Astrocyte (in vitro differentiated cells and primary cell): ENCODE measurements around the gene RASGEF1C. TPM values are rescaled to one million over a fixed set of nuclear protein-coding genes. Genes with fewer than 3 reads are reported as not detected.

Source experiments
- total RNA-seq: library from RNA; stranded (reverse); gene quantifications from 2 replicates; pipeline ENCODE4 v1.2.1, GENCODE V29; 2021

The RASGEF1C gene
- total RNA-seq, 1 donor from 2014 or later = 0.41 TPM

Other genes with a start within 250 kb of the RASGEF1C start
- gene RNF130, start 137.5 kb downstream of the RASGEF1C start, total RNA-seq = 28.7 and 29.8 TPM in 2 replicates
- gene MAPK9, start 82.9 kb upstream of the RASGEF1C start, total RNA-seq = 31.6 and 34.0 TPM in 2 replicates
- gene GFPT2, start 144.1 kb upstream of the RASGEF1C start, total RNA-seq = 14.6 and 19.0 TPM in 2 replicates